ENCODE results near the gene HELZ.
"Not testable (repeated sequence)": the region's sequence is repeated elsewhere in the genome, so short reads cannot be mapped to it uniquely, and the experiment has no call there.

HELZ gene

DNA sequence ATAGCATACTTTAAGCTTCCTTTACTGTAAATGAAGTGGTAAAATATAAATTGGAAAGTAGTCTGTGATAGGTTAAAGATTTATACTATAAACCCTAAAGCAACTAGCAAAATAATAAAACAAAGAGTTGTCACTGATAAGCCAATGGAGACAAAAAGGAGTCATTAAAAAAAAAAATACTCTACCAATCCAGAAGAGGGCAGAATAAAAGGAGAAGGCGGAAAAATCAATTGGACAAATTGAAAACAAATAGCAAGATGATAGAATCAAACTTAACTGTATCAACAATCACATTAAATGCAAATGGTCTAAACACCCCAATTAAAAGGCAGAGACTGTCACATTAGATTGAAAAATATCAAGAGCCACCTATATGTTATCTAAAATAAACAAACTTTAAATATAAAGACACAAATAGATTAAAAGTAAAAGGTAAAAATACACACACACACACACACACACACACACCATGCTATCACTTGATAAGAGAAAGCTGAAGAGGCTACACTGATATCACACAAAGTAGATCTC, 128.9 kb downstream of the HELZ start:
- peaks cover 58% of the 10 kb centered on the region for H3K36me3 ChIP-seq (ENCODE audit: insufficient read depth, low read length)
- no peak overlapping the region for H3K4me3 ChIP-seq (ENCODE audit: low read depth, low read length)

DNA sequence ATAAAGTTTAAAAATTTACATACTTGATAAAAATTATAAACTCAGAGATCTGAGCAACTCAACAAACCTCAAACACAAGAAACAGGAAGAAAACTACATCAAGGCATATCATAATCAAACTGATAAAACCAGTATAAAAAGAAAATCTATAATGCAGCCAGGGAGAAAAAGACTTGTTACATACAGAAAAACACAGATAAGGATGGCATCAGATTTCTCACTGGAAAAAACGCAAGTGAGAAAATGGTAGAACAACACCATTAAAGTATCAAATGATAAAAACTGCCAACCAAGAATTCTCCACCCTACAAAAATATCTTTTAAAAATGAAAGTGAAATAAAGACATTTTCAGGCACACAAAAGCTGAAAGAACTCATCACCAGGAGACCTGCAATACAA, 129.6 kb downstream of the HELZ start:
- H3K79me2 ChIP-seq (ENCODE audit: control insufficient read depth, insufficient read depth, low read length, unreplicated experiment) = no peaks in the 10 kb centered on the region
- H3K36me3 ChIP-seq (ENCODE audit: insufficient read depth, low read length) = peaks cover 51% of the 10 kb centered on the region
- H3K27ac ChIP-seq (ENCODE audit: low read depth, low read length) = no peak overlapping the region
- H3K27me3 ChIP-seq (ENCODE audit: insufficient read depth, low read length) = no peaks in the 10 kb centered on the region
- H3K4me1 ChIP-seq (ENCODE audit: control insufficient read depth, insufficient read depth, low read length, unreplicated experiment) = no peaks in the 10 kb centered on the region
- no peak overlapping the region for H2AFZ ChIP-seq (ENCODE audit: low read length, unreplicated experiment)
- H3K4me3 ChIP-seq (ENCODE audit: low read depth, low read length) = no peak overlapping the region

More for the DNA sequence above, 128.9 kb downstream of the HELZ start:
- Histone ChIP-seq H3K79me2 (ENCODE audit: control insufficient read depth, insufficient read depth, low read length, unreplicated experiment) (no peaks in the 10 kb centered on the region), H3K27ac (ENCODE audit: low read depth, low read length) (no peak overlapping the region), H3K27me3 (ENCODE audit: insufficient read depth, low read length) (no peaks in the 10 kb centered on the region), H2AFZ (ENCODE audit: low read length, unreplicated experiment) (no peak overlapping the region), H3K4me1 (ENCODE audit: control insufficient read depth, insufficient read depth, low read length, unreplicated experiment) (no peaks in the 10 kb centered on the region)

DNA sequence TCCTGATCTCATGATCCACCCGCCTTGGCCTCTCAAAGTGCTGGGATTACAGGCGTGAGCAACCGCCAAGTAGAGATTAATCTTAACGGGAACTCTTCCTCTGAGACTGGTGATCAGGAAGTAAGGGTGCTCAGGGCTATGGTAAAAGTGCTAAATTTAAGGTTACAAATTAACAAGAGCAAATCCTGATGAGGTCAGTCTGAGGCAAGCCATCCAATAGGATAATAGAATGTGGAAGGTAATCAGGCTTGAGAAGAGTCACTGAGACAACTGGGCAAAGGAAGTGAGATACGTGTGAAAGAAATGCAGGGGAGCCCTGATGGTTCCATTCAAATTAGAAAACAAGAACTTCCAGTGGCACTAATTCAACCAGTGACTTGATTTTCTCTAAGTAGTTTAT, 131.5 kb downstream of the HELZ start:
- Histone ChIP-seq H3K27ac (ENCODE audit: low read depth, low read length) (no peak overlapping the region), H3K4me1 (ENCODE audit: control insufficient read depth, insufficient read depth, low read length, unreplicated experiment) (no peaks in the 10 kb centered on the region), H3K4me3 (ENCODE audit: low read depth, low read length) (no peak overlapping the region), H3K36me3 (ENCODE audit: insufficient read depth, low read length) (peaks cover 47% of the 10 kb centered on the region), H3K79me2 (ENCODE audit: control insufficient read depth, insufficient read depth, low read length, unreplicated experiment) (no peaks in the 10 kb centered on the region), H3K27me3 (ENCODE audit: insufficient read depth, low read length) (no peaks in the 10 kb centered on the region), H2AFZ (ENCODE audit: low read length, unreplicated experiment) (no peak overlapping the region)

DNA sequence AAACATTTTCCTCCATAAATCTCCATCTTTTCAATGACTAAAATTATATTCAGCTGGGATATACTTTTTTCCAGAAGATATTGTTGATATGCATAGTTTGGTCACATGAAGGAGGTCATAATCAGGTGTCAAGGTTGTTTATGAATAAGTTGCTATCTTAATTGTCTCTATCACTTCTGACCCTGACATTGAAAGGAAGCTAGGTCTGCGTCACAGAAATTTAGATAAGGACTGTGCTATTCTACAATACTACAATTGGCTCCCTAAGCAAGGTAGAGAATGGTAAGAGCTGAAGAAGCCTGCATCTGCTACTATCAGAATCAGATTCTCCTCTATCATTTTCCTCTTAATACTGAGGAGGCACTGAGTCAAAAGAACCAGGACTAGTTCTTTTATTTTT, 133.2 kb downstream of the HELZ start:
- Histone ChIP-seq H3K79me2 (ENCODE audit: control insufficient read depth, insufficient read depth, low read length, unreplicated experiment) (no peaks in the 10 kb centered on the region), H3K4me3 (ENCODE audit: low read depth, low read length) (no peak overlapping the region), H2AFZ (ENCODE audit: low read length, unreplicated experiment) (no peak overlapping the region), H3K4me1 (ENCODE audit: control insufficient read depth, insufficient read depth, low read length, unreplicated experiment) (no peaks in the 10 kb centered on the region), H3K36me3 (ENCODE audit: insufficient read depth, low read length) (peaks cover 51% of the 10 kb centered on the region), H3K27ac (ENCODE audit: low read depth, low read length) (no peak overlapping the region), H3K27me3 (ENCODE audit: insufficient read depth, low read length) (no peaks in the 10 kb centered on the region)

DNA sequence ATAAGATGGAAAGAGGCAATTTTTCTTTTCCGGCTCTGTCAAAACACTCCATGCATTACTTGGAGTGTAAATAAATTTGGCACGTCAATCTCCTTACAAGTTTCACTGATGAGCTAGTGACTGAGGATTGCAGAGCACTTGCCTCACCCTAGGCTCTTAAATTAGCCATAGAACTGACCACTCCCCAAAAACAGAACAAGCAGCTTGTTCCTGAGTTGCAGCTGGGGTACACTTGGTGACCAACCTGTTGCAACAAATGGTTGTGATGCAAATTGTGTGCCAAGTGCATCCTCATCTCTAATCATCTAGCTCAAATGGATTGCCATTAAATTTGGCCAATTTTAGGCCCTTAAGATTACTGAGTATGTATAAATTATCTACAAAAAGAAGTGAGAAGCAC, 133.7 kb downstream of the HELZ start:
- no peak overlapping the region for H2AFZ ChIP-seq (ENCODE audit: low read length, unreplicated experiment)
- H3K36me3 ChIP-seq (ENCODE audit: insufficient read depth, low read length) = peaks cover 51% of the 10 kb centered on the region
- H3K27me3 ChIP-seq (ENCODE audit: insufficient read depth, low read length) = no peaks in the 10 kb centered on the region
- H3K4me3 ChIP-seq (ENCODE audit: low read depth, low read length) = no peak overlapping the region
- no peak overlapping the region for H3K27ac ChIP-seq (ENCODE audit: low read depth, low read length)
- H3K79me2 ChIP-seq (ENCODE audit: control insufficient read depth, insufficient read depth, low read length, unreplicated experiment) = no peaks in the 10 kb centered on the region
- H3K4me1 ChIP-seq (ENCODE audit: control insufficient read depth, insufficient read depth, low read length, unreplicated experiment) = no peaks in the 10 kb centered on the region

DNA sequence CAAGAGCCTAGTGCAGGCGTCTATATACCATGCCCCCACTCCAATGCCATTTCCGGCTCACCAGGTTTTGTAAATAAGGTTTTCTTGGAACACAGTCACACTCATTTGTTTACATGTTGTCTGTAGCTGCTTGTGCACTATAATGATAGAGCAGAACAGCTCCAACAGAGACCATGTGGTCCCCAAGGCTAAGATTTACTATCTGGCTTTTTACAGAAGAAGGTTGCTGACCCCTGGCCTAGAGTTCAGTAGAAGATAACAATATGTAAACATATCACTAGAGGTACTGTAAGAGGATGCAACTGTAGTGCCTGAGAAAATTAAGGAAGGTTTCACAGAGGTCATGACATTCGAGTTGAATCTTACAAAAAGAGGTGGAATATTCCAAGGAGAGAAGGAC, 134.4 kb downstream of the HELZ start:
- Histone ChIP-seq H2AFZ (ENCODE audit: low read length, unreplicated experiment) (no peak overlapping the region), H3K4me3 (ENCODE audit: low read depth, low read length) (no peak overlapping the region), H3K4me1 (ENCODE audit: control insufficient read depth, insufficient read depth, low read length, unreplicated experiment) (peaks cover 2% of the 10 kb centered on the region), H3K79me2 (ENCODE audit: control insufficient read depth, insufficient read depth, low read length, unreplicated experiment) (no peaks in the 10 kb centered on the region), H3K36me3 (ENCODE audit: insufficient read depth, low read length) (peaks cover 44% of the 10 kb centered on the region), H3K27me3 (ENCODE audit: insufficient read depth, low read length) (no peaks in the 10 kb centered on the region), H3K27ac (ENCODE audit: low read depth, low read length) (no peak overlapping the region)

DNA sequence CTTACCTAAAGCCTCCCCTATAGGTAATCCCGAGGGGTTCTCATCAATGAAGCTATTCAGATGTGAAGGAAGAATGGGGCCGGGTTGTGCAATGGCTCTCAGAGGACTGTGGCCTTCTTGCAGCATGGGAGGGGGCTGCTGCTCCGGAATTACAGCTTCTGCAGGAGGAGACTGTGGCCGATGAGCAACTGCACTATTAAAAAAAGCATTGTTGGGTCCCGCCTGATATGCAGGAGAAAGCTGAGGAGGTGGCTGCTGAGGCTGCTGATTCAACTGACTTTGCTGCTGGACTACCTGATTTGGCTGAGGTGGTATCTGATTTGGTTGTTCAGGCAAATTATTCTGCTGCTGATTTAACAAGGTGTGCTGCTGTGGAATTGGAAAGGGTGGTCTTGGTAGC, 135.9 kb downstream of the HELZ start:
- H3K4me3 ChIP-seq (ENCODE audit: low read depth, low read length) = no peak overlapping the region
- H3K79me2 ChIP-seq (ENCODE audit: control insufficient read depth, insufficient read depth, low read length, unreplicated experiment) = no peaks in the 10 kb centered on the region
- peaks cover 37% of the 10 kb centered on the region for H3K36me3 ChIP-seq (ENCODE audit: insufficient read depth, low read length)
- H2AFZ ChIP-seq (ENCODE audit: low read length, unreplicated experiment) = no peak overlapping the region
- no peak overlapping the region for H3K27ac ChIP-seq (ENCODE audit: low read depth, low read length)
- peaks cover 7% of the 10 kb centered on the region for H3K4me1 ChIP-seq (ENCODE audit: control insufficient read depth, insufficient read depth, low read length, unreplicated experiment)
- no peaks in the 10 kb centered on the region for H3K27me3 ChIP-seq (ENCODE audit: insufficient read depth, low read length)

DNA sequence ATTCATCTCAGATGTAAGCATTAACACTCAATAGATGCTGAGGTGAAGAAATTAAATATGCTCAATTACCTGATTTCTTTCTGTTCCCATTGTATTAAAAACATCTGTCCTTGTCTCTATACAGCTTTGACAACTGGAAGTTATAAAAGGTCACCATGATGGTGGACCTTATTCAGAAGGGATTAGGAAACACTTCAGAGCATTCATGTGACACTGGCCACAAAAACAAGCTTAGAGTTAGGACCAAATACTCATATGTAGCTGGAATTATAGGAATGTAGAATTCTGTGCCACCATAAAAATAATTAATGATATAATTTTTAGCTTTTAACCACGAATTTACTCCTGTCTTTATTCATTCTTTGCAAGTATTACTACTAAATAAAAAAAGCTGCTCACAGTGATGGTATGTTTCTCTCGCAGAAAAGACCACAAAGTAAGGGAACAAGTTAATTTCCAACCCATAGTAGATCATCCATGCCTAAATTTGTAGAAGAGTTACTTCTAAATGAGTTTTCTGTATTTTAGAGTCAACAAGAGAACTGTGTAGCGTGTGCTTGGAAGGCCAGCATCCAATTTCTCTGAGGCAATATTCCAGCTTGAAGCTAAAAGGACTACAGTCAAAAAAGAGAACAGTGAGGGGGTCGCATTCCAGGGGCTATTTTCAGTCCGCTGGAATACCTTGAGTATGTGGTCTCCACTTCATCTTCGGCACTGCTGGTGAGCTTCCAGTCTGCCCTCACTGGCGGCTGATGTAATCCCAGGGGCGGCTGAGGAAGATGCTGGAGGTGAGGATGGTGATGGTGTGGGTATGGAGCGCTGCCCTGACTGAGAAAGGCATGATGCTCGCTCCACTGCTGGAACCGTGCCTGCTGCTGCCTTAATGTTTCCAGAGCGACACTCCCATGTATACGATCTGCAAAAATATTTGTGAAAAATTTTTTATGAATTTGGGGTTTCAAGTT, 136.9 kb downstream of the HELZ start:
- H3K79me2 ChIP-seq (ENCODE audit: control insufficient read depth, insufficient read depth, low read length, unreplicated experiment) = peaks cover 7% of the 10 kb centered on the region
- H2AFZ ChIP-seq (ENCODE audit: low read length, unreplicated experiment) = no peak overlapping the region
- H3K4me3 ChIP-seq (ENCODE audit: low read depth, low read length) = no peak overlapping the region
- peaks cover 9% of the 10 kb centered on the region for H3K4me1 ChIP-seq (ENCODE audit: control insufficient read depth, insufficient read depth, low read length, unreplicated experiment)
- no peaks in the 10 kb centered on the region for H3K27me3 ChIP-seq (ENCODE audit: insufficient read depth, low read length)
- H3K27ac ChIP-seq (ENCODE audit: low read depth, low read length) = no peak overlapping the region
- H3K36me3 ChIP-seq (ENCODE audit: insufficient read depth, low read length) = peaks cover 30% of the 10 kb centered on the region

DNA sequence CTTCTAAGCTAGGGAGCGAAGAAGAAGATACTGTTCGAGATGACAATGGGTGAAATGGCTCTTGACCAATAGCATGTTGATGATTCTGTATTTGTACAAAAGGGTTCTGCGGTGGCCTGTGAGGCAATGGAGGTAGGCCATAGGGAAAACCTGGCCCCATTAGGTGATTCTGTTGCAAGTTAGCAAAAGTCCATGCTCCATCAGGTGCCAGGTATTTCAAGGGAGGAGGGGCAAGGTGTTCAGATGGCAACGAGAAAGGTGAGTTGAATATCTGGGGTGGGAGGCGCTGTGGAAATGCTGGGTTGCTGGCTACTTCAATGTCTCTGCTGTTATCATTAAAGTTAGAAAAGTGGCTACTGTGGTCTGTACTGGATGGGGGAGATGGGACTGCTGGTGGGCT, 137.8 kb downstream of the HELZ start:
- Histone ChIP-seq H3K4me3 (ENCODE audit: low read depth, low read length) (no peak overlapping the region), H2AFZ (ENCODE audit: low read length, unreplicated experiment) (no peak overlapping the region), H3K27ac (ENCODE audit: low read depth, low read length) (no peak overlapping the region), H3K4me1 (ENCODE audit: control insufficient read depth, insufficient read depth, low read length, unreplicated experiment) (peaks cover 18% of the 10 kb centered on the region), H3K27me3 (ENCODE audit: insufficient read depth, low read length) (no peaks in the 10 kb centered on the region), H3K36me3 (ENCODE audit: insufficient read depth, low read length) (peaks cover 26% of the 10 kb centered on the region; the same call in 1 of the 2 replicates), H3K79me2 (ENCODE audit: control insufficient read depth, insufficient read depth, low read length, unreplicated experiment) (peaks cover 7% of the 10 kb centered on the region)

DNA sequence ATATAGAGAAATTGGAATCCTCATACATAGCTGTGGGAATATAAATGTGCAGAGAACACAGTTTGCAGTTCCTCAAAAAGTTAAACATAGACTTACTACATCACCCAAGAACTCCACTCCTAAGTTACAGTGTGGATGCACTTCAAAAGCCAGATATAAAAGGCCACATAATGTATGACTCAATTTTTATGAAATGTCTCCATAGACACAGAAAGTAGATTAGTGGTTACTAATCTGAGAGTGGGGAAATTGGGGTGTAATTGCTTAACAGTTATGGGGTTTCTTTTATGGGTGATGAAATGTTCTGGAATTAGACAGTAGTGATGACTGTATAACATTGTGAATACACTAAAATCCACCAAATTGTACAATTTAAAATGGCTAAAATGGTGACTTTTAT, 139.8 kb downstream of the HELZ start:
- Histone ChIP-seq H3K27me3 (ENCODE audit: insufficient read depth, low read length) (no peaks in the 10 kb centered on the region), H3K36me3 (ENCODE audit: insufficient read depth, low read length) (peaks cover 27% of the 10 kb centered on the region; the same call in 1 of the 2 replicates), H3K79me2 (ENCODE audit: control insufficient read depth, insufficient read depth, low read length, unreplicated experiment) (peaks cover 20% of the 10 kb centered on the region), H3K4me3 (ENCODE audit: low read depth, low read length) (no peak overlapping the region), H3K4me1 (ENCODE audit: control insufficient read depth, insufficient read depth, low read length, unreplicated experiment) (peaks cover 28% of the 10 kb centered on the region), H3K27ac (ENCODE audit: low read depth, low read length) (peak overlapping the region; percentile 48), H2AFZ (ENCODE audit: low read length, unreplicated experiment) (no peak overlapping the region)

DNA sequence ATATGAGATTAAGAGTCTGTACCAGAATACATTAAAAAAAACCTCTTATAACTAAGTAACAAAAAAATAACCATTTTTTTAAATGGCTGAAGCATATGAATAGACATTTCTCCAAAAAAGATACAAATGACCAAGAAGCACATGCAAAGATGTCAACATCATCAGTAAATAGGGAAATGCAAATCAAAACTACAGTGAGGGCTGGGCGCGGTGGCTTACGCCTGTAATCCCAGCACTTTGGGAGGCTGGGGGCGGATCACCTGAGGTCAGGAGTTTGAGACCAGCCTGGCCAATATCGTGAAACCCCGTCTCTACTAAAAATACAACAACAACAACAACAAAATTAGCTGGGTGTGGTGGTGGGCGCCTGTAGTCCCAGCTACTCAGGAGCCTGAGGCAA, 140.4 kb downstream of the HELZ start:
- not testable (repeated sequence) for H3K27me3 ChIP-seq (ENCODE audit: insufficient read depth, low read length); H2AFZ ChIP-seq (ENCODE audit: low read length, unreplicated experiment); H3K4me3 ChIP-seq (ENCODE audit: low read depth, low read length); H3K27ac ChIP-seq (ENCODE audit: low read depth, low read length)
- H3K4me1 ChIP-seq (ENCODE audit: control insufficient read depth, insufficient read depth, low read length, unreplicated experiment) = peaks cover 28% of the 10 kb centered on the region
- peaks cover 25% of the 10 kb centered on the region for H3K79me2 ChIP-seq (ENCODE audit: control insufficient read depth, insufficient read depth, low read length, unreplicated experiment)
- H3K36me3 ChIP-seq (ENCODE audit: insufficient read depth, low read length) = peaks cover 29% of the 10 kb centered on the region; the same call in 1 of the 2 replicates
